HG02759 (cell line): ENCODE measurements around the gene NHERF1.
A peak's percentile ranks its signal among the peaks of the same experiment; 100 is the strongest.

Experiments used
- ATAC-seq: cut with Tn5 transposase; IDR thresholded peaks from one replicate; pipeline ENCODE4 v1.9.1; 2021; ENCODE audit warnings: mild to moderate bottlenecking, moderate library complexity; ENCODE audit not compliant: unreplicated experiment

Gene NHERF1

GRCh38 chr17:74748529-74749278 is at the start of gene NHERF1:
Gene NHERF1 (plus strand): TSS chr17:74748628. CDS start chr17:74748847, 219 bp downstream.
- peak; percentile 89 for ATAC-seq

- ATAC-seq, result no peak
Measured at GRCh38 chr17:74699236-74699635, 49.2 kb upstream of the NHERF1 start.

DNA sequence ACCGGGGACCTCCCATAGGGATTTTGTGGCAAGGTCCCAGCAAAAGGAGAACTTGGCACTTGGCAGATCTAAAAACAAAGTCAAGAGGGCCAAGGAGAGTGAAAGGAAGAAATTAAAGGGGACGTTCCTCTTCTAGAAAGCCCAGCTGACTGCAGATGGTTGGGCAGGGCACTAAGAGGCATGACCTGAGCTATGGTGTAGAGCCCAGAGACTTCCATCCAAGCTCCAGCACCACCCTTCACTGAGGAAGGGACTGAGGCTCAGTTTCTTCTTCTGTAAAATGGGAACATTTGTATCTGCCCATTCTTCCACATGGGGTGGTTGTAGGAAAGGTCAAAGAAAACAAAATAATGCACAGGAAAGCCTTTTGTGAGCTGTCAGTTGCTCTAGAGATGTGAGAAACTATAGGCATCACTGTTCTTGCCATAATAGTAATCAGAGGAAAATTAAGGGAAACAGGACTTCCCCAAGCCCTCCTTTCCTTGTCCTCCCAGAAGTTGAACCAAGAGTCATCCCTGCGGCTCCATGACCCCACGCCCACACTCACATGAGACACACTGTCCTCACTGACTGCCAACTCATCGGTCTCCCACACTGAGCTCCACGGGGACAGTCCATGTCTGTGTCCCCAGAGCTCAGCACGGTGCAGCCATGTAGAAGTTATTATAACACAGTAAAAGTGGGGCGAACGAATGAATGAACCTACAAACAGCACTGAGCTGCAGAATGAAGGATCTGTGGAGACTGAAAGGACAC is 46.1 kb upstream of the NHERF1 start:
- ATAC-seq, result no peak

DNA sequence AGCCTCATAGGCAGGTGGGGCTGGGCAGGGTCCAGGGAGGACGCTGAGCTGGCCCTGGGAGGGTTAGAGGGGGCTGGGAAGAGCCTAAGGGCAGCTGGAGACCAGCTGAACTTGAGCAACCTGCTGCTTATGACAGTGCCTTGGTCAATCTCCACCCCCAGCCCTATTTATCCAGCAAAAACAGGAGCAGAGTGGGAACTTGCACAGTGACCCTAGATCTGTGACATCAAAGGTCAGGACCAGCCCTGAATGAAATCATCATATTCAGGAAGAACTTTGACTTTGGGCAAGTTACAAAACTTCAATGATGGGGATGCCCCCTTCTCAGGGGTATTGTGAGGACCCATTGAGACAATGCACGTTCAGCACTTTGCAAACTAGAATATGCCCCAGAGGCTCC is 45.1 kb upstream of the NHERF1 start:
- no peak for ATAC-seq

DNA sequence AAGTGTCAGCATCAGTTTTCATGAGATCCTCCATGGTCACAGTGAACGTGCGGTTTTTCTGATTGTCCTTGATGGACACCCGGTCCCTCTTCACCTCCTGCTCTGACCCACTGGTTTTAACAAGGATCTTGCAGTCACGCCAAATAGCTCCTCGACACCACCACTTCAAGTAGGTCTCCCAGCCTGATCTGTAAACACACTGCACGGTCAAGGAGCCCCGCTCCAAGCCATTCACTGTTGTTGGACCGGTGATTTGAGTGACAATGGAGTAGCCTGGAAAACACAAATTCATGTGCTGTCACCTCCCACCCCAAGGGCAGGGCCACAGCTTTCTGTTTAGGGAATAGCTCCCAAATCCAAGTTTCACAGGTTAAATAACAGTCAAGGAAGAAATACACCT is 43.9 kb upstream of the NHERF1 start:
- no peak for ATAC-seq

GRCh38 chr17:74711058-74711824 is 37.2 kb upstream of the NHERF1 start:
- no peak for ATAC-seq

- no peak for ATAC-seq
Measured at GRCh38 chr17:74712301-74712700, 36.1 kb upstream of the NHERF1 start.

DNA sequence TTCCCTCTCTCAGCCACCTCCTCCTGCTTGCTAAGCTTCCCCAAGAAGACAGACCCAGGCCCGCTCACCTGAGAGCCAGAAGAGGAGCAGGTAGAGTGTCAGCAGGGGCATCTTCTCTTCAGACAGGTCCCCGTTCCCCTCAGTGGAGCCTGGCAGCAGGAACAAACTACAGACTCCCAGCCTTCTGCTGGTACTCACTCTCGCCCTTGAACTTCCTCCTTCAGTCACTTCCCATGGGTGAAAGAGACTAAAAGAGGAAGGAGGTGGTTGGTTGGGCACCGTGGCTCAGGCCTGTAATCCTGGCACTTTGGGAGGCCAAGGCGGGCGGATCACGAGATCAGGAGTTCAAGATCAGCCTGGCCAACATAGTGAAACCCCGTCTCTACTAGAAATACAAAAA is 35.7 kb upstream of the NHERF1 start, which contains the start of gene CD300LF:
CD300LF (minus strand) TSS at position 168 of the 400 bp plus-strand sequence; CDS start at position 111, 57 bp downstream.
- no peak for ATAC-seq

GRCh38 chr17:74713171-74713755 is 35.2 kb upstream of the NHERF1 start:
- ATAC-seq, result no peak

GRCh38 chr17:74715144-74715543 is 33.3 kb upstream of the NHERF1 start:
- ATAC-seq, result no peak

DNA sequence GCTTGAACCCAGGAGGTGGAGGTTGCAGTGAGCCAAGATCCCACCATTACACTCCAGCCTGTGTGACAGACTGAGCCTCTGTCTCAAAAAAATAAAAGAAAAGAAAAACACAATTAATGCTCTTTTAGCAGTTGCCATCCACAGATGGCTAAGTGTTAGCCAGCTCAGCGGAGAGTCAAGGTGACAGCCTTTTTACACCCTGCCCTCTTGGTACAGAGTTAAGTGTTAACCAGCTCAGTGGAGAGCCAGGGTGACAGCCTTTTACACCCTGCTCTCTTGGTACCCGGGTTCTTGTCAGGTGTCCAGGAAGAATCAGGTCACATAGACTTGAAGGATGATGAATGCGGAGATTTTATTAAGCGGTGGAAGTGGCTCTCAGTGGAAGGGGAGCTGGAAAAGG is 27.9 kb upstream of the NHERF1 start:
- no peak for ATAC-seq

- ATAC-seq, result no peak
Measured at GRCh38 chr17:74722782-74723181, 25.6 kb upstream of the NHERF1 start.

- no peak for ATAC-seq
Measured at GRCh38 chr17:74723891-74724290, 24.5 kb upstream of the NHERF1 start.

DNA sequence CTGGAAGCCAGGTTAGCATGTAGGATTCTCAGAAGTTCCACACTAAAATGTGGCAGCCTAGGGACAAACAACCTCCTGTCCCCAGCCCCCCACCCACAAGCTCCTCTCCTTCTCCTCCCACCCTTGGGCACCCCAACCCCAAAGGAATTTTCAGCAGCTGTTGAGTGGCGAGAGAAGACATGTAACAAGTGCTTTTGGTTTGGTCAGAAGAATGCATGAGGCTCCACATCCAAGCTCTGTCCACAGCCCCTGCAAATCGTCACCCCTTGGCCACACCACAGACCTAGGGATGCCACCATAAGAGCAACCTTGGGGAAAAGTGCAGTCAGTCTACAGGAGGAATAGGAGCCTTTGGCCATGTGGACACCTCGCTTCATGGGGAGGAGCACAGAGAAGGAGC is 23.3 kb upstream of the NHERF1 start:
- no peak for ATAC-seq

DNA sequence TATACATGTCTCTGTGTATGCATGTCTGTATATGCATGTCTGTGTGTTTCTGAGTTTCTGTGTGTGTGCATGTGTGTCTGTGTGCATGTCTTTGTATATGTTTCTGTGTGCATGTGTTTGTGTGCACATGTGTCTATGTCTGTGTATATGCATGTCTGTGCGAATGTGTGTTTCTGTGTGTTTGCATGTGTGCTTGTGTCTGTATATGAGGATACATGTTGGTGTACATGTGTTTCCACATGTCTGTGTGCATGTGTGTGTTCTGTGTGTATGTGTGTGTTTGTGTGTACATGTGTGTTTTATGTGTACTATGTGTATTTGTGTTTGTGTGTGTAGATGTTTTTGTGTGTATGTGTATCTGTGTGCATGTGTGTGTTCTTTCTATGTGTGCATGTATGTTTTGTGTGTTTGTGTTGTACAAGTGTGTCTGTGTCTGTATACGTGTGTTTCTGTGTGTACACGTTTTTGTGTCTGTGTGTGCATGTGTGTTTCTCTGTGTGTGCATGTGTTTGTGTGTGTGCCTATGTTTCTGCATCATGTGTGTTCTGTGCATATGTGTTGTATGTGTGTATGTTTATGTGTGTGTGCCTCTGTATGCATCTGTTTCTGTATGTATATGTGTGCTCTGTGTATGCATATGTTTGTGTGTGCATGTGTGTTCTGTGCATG is 20.3 kb upstream of the NHERF1 start:
- no peak for ATAC-seq

DNA sequence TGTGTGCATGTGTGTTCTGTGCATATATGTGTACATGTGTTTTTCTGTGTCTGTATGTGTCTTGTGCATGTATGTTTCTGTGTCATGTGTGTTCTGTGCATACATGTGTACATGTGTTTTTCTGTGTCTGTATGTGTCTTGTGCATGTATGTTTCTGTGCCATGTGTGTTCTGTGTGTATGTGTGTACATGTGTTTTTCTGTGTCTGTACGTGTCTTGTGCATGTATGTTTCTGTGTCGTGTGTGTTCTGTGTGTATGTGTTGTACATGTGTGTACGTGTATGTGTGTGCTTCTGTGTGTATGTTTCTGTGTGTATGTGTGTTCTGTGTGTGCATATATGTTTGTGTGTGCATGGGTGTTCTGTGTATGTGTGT is 19.7 kb upstream of the NHERF1 start:
- ATAC-seq, result no peak

- no peak for ATAC-seq
Measured at GRCh38 chr17:74729368-74729767, 19.1 kb upstream of the NHERF1 start.

DNA sequence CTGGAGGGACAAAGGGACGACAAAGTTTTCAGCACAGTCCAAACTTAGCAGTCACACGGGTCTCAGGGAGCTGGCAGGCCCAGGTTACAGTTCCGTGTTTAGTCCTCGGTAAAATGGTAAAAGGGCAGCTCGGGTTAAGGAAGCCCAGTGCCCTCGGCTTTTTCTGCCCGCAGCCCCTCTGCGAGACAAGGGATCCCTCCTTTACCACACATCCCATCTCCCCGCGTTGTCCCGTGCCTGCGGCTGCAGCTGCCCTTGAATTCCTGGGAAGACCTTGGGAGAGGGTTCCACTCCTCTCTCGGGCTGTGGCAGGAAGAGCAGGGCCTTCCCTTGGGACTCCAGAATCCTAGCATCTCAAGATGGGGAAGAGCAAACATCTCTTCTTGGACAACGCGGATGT is 18.6 kb upstream of the NHERF1 start:
- no peak for ATAC-seq

GRCh38 chr17:74730491-74731346 is 17.7 kb upstream of the NHERF1 start:
- no peak for ATAC-seq

DNA sequence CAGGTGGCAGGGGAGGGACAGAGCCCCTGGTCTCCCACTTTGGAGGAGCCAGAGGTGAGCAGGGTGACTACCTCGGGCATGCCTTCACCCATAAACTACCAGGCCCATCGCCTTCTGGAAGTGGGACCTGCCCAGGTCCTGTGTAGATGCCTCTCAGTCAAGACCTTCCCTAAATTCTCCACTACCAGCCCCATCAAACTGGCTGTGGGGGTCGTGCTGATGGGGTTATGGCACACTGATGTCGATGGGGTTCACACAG is 17.2 kb upstream of the NHERF1 start:
- no peak for ATAC-seq
